NCI-H2227 (cell line): Measurements from ENCODE around the gene ADNP.

Experiments used
- DNase-seq: peaks from one replicate; lab custom pipeline; 2025; ENCODE audit not compliant: unreplicated experiment; lab: John Stamatoyannopoulos, UW

ADNP gene

GRCh38 chr20:50874111-50874757 lies 57.0 kb downstream of the ADNP start:
- DNase-seq: no peak

DNA sequence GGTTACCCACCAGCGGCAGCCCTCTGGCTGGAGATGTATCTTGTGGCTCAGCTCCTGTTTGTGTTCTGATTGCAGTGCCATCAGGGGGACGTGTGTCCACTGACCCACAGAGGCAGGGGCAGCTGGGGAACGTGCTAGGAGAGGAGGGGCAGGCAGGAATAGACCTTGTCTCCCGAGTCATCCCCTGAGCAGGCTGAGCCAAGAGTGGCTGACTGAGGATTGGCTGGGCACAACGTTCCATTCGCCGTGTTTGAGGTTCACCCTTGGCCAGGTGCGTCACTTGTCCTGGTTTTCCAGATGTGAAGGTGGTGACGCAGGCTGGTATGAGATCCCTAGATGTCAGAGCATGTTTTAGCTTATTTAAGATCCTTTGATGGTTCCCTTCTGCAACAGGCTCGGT lies 57.7 kb downstream of the ADNP start:
- no peak for DNase-seq

DNA sequence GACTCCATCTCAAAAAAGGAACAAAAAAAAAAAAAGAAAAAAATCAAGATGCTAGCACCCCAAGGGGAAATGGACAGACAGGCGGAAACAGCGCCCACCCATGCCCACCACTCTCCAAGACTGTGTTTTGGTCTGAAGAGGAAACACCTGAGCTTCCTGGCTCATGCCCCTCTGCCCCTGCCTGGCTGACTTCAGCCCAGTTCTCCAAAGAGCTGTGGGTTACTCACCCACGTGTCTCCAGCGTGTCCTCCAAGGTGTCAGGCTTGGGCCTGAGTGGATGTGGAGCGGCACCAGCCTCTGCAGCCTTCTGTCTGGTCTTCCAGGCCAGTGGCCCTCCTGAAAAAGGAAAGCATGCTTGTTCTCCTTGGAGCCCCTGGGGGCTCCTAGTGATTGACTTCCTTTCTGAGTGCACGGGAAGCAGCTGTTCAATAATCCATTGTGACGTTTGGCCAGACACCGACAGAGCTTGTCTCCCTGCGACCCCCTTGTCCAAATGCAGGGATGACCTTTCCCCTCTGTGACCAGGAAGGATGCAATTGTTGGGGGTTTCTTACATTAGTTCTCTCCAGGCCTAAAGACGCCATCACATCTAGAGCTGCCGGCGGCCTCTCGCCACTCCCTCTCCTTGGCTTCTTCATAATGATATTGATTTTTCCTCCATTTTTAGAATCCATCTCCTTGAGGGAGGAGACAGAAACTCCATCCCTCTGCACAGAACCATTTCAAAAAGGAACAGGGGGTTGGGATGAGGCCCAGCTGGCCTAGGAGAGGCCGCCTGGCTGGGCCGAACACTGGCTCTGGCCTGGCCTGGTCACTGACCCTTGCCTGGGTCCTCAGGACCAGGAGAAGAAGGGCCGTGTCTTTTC lies 58.4 kb downstream of the ADNP start:
- no peak for DNase-seq

GRCh38 chr20:50870561-50871161 lies 60.6 kb downstream of the ADNP start:
- DNase-seq: no peak

GRCh38 chr20:50868509-50869495 lies 62.4 kb downstream of the ADNP start:
- no peak for DNase-seq

DNA sequence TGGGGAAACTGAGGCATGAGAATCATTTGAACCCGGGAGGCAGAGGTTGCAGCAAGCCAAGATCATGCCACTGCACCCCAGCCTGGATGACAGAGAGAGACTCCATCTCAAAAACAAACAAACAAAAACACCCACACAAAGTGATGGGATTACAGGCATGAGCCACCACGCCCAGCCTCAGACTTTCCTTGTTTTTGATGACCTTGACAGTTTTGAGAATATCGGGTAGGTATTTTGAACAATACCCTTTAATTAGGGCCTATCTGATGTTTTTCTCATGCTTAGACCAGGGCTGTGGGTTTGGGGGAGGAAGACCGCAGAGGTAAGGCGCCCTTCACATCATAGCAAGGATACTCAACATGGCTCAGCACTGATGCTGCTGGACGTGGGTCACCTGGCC lies 63.4 kb downstream of the ADNP start:
- no peak for DNase-seq

GRCh38 chr20:50866831-50867230 lies 64.4 kb downstream of the ADNP start:
- no peak for DNase-seq

DNA sequence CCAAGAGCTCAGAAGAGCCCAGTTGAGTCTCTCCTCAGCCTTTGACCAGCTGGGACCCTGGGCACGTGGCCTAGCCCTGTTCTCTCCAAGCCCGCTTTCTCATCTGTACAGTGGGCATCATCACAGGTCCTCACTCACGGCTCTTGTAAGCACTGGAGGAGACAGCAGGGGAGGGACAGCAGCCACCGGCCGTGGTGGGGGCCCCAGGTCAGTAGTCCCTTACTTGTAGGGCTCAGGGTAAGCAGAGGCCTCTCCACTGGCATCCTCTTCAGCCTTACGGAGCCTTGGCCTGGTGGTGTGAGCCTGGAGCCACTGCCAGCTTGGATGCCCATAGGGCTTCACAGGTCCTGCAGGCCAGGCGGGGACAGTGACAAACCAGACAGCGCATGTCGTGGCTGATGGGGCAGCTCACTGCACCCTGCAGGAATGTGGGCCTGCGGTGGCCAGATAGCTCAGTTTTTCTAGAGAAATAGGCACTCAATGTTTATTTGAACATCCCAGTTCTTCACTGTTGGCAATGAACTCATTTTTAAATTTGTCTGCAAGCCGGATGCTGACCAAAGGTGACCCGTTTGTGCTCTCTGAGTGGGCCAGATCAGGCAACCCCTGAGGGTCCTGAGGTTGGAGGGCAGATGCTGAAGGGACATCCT lies 65.1 kb downstream of the ADNP start:
- no peak for DNase-seq

DNA sequence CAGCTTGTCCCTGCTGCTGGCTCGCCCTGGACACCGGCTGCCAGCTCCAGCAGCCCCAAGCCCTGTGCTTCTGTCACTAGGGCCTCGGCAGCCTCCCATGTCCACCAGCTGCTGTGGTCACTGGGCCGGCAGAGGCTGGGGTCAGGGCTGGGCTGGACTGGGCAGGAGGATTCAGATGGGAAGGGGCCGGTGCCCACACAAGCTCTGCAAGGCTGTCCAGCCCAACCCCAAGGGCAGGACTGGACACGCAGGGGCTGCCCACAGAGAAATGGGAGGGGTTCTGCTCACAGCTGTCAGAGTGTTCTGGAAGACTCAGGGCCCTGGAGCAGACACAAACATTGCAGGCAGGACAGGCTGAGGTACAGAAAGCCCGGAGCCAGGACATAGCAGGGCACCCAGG lies 65.6 kb downstream of the ADNP start:
- DNase-seq: no peak

DNA sequence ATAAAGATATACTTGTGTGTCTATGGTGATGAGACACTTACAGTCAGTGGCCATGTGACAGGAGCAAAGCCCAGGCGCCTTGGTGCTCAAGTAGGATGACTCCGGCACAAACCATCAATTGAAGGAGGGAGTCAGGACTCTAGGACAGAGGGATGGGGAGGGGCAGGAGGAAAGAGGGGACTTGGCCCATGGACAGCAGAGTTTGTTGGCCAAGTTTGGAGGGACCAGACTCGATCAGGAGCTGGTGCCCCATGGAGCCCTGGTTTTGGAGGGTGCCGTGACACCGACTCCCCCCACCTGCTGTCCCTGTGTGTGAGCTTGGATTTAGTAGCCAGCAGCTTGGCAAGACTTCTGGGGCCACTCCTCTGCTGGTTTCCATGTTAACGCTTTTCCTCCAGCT lies 66.1 kb downstream of the ADNP start:
- DNase-seq: no peak

DNA sequence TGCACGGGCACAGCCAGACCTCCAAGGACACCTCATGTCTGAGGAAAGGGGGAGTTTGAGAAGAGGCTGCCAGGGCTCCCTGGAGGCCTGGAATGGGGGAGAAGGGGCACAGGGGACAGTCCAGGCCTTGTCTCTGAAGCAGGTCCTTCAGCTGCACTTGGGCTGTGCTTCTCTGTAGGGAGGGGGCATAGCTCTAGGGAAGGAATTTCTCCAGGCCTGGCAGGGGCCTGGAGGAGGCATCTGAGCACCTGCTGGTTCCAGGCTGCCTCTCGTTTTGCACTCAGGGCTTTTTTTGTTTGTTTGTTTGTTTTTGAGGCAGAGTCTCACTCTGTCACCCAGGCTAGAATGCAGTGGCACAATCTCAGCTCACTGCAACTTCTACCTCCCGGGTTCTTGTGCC lies 68.7 kb downstream of the ADNP start:
- no peak for DNase-seq

DNA sequence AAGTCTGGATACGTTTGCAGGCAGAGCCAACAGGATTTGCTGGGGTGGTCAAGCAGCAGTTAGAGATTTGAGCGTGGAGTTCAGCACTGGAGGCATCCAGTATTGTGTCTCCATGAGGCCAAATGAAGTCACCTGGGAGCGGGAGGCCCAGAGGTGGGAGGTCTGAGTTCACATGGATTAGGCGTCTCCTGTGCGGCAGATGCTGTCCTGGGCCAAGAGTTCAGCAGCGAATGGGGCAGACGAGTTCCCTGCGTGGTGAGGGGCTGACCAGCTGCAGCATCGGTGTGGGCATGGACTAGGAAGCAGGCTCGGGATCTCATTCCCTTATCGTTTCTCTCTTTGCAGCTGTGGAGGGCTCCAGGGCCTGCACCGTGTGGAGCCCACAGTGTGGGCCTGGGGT lies 70.2 kb downstream of the ADNP start:
- no peak for DNase-seq

GRCh38 chr20:50859161-50859560 lies 72.1 kb downstream of the ADNP start:
- no peak for DNase-seq

GRCh38 chr20:50858525-50858924 lies 72.7 kb downstream of the ADNP start:
- no peak for DNase-seq

GRCh38 chr20:50857348-50857747 lies 73.9 kb downstream of the ADNP start:
- no peak for DNase-seq

DNA sequence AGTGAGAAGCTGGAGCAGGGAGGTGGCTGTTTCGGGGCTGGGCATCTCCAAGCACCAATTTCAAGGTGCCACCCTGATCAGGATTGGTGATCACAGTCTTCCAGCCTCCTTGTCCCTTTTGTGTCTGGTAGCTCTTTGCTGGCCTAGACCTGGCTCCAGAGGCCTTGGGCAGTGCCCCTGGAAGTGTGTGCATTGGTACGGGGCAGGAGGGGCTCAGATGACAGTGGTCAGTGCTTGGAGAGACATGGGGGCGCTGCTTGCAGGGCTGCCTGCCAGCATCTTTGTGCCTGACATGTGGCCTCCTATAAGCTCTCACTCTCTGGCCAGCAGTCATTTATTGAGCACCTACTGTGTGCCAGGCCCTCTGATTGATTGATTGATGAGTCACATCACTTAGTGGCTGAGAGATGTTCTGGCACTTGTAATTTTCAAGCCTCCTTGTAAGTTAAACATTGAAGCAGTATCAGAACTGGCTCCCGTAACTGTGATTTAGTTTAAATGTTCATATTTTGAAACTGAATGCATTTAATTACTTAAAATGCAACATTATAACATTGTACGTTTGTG lies 74.7 kb downstream of the ADNP start:
- no peak for DNase-seq

- no peak for DNase-seq
Measured at GRCh38 chr20:50855498-50856474, 75.5 kb downstream of the ADNP start.

- no peak for DNase-seq
Measured at GRCh38 chr20:50854506-50855249, 76.6 kb downstream of the ADNP start.
